HCT116 (cell line): Measurements from ENCODE around the gene MYO5C. TPM values are rescaled to one million over a fixed set of nuclear protein-coding genes. Genes with fewer than 3 reads are reported as not detected.

ENCODE experiments used
- ATAC-seq: fragments of 200-7000 bp; cut with Tn5 transposase; 2 replicates; pipeline ENCODE4 v1.9.1; 2020; ENCODE audit warnings: mild to moderate bottlenecking, moderate library complexity
- BruUV-seq: library from RNA; stranded (reverse); fragments of 400-500 nt; replicated peaks from 2 replicates; lab custom pipeline; 2021; lab: Mats Ljungman, UMichigan
- CTCF ChIA-PET: fragments of 300-600 bp; sonication (Branson Sonifier 250); formaldehyde crosslinking; loops from one replicate; lab custom pipeline; 2021; ENCODE audit warnings: antibody characterized with exemption; lab: Charles Lee
- POLR2A ChIA-PET: fragments of 300-600, 350-600 bp; sonication (Branson Sonifier 250); formaldehyde crosslinking; loops from one replicate; lab custom pipeline; 2021; ENCODE audit warnings: antibody characterized with exemption; lab: Charles Lee
- RAD21 ChIA-PET, 2 experiments: fragments of 300-600 bp; sonication (Branson Sonifier 250); formaldehyde crosslinking; loops; one replicate each; lab custom pipeline; 2023; ENCODE audit warnings: low total read pairs in 2 of 2; ENCODE audit not compliant: uncharacterized antibody in 2 of 2, unreplicated experiment in 2 of 2, low non-redundant PET in 1 of 2; lab: Charles Lee
- DNase-seq: peaks from one replicate; pipeline ENCODE4 v3.0.0-alpha.2; 2010; ENCODE audit warnings: low read depth, low spot score
- H2AFZ ChIP-seq: fragments of 200-600 bp; shearing (Covaris generic), sonication (generic); 2 replicates; pipeline ENCODE4 v1.6.1; 2017; ENCODE audit warnings: low read depth, mixed run types, mixed read lengths, antibody characterized with exemption, low read length; ENCODE audit not compliant: poor library complexity, severe bottlenecking
- H3K27ac ChIP-seq: 2 replicates; pipeline ENCODE4 v1.5.1; 2012; ENCODE audit warnings: low read depth, low read length
- H3K27me3 ChIP-seq: fragments of 200-600 bp; sonication (generic); 2 replicates; pipeline ENCODE4 v1.6.1; 2016; ENCODE audit warnings: mixed run types, low read length, mixed read lengths; ENCODE audit not compliant: insufficient read depth
- H3K36me3 ChIP-seq, 2 experiments: fragments of 200-500 bp in 1 of 2; fragments of 200-600 bp in 1 of 2; sonication (Bioruptor generic) in 1 of 2; sonication (generic) in 1 of 2; 2 replicates each; pipeline versions ENCODE4 v1.5.1 to v1.6.1; 2014 to 2016; ENCODE audit warnings: low read length in 2 of 2, inconsistent platforms in 1 of 2, mixed read lengths in 1 of 2, mixed run types in 1 of 2; ENCODE audit not compliant: insufficient read depth in 2 of 2, control insufficient read depth in 1 of 2
- H3K4me1 ChIP-seq, 2 experiments: fragments of 200-600 bp in 1 of 2; sonication (generic) in 1 of 2; 2 replicates each; pipeline versions ENCODE4 v1.5.1 to v1.6.1; 2012 to 2017; ENCODE audit warnings: low read length in 2 of 2, inconsistent platforms in 1 of 2, mild to moderate bottlenecking in 1 of 2, mixed read lengths in 1 of 2, mixed run types in 1 of 2, moderate library complexity in 1 of 2; ENCODE audit not compliant: insufficient read depth in 2 of 2, control insufficient read depth in 1 of 2
- H3K4me2 ChIP-seq: fragments of 200-600 bp; sonication (generic); 2 replicates; pipeline ENCODE4 v1.6.1; 2017; ENCODE audit warnings: mixed run types, low read length, mixed read lengths
- H3K4me3 ChIP-seq, 2 experiments: fragments of 200-600 bp in 1 of 2; sonication (generic) in 1 of 2; replicated peaks in 1 of 2; 2 replicates each; pipeline ENCODE4 v1.5.1; 2011 to 2016; ENCODE audit warnings: low read length in 2 of 2, control low read depth in 1 of 2, low read depth in 1 of 2, mild to moderate bottlenecking in 1 of 2, mixed read lengths in 1 of 2, mixed run types in 1 of 2
- H3K79me2 ChIP-seq: fragments of 200-600 bp; sonication (generic); 2 replicates; pipeline ENCODE4 v1.6.1; 2017; ENCODE audit warnings: mild to moderate bottlenecking, mixed run types, low read length, moderate library complexity, mixed read lengths; ENCODE audit not compliant: insufficient read depth
- H3K9ac ChIP-seq: fragments of 200-600 bp; sonication (generic); 2 replicates; pipeline ENCODE4 v1.6.1; 2016; ENCODE audit warnings: low read length, mixed read lengths
- H3K9me2 ChIP-seq: fragments of 200-600 bp; sonication (generic), shearing (Covaris generic); 2 replicates; pipeline ENCODE4 v1.6.1; 2017; ENCODE audit warnings: mixed run types, mild to moderate bottlenecking, moderate library complexity; ENCODE audit not compliant: insufficient read depth
- H3K9me3 ChIP-seq, 2 experiments: fragments of 200-500 bp in 1 of 2; fragments of 200-600 bp in 1 of 2; sonication (Bioruptor generic) in 1 of 2; sonication (generic) in 1 of 2; 2 replicates each; pipeline ENCODE4 v1.6.1; 2014 to 2017; ENCODE audit warnings: low read length in 2 of 2, mixed read lengths in 2 of 2, inconsistent platforms in 1 of 2, low read depth in 1 of 2, mild to moderate bottlenecking in 1 of 2, mixed run types in 1 of 2, moderate library complexity in 1 of 2; ENCODE audit not compliant: control insufficient read depth in 1 of 2, insufficient read depth in 1 of 2
- H4K20me1 ChIP-seq: fragments of 200-600 bp; sonication (generic), shearing (Covaris generic); 2 replicates; pipeline ENCODE4 v1.6.1; 2017; ENCODE audit warnings: mixed run types, mild to moderate bottlenecking, moderate library complexity; ENCODE audit not compliant: insufficient read depth
- EGR1 ChIP-seq: IDR thresholded peaks from 2 replicates; pipeline ENCODE4 v1.6.1; 2012; ENCODE audit warnings: low read depth
- ELF1 ChIP-seq: IDR thresholded peaks from 2 replicates; pipeline ENCODE4 v1.6.1; 2012; ENCODE audit warnings: low read depth, borderline replicate concordance
- EZH2 ChIP-seq: fragments of 200-600 bp; sonication (generic); IDR thresholded peaks from 2 replicates; pipeline ENCODE4 v1.6.1; 2017; ENCODE audit warnings: antibody characterized with exemption, mixed run types
- EZH2phosphoT487 ChIP-seq: fragments of 200-600 bp; IDR thresholded peaks from 2 replicates; pipeline ENCODE4 v1.6.1; 2018; ENCODE audit warnings: antibody characterized with exemption, borderline replicate concordance
- POLR2A ChIP-seq: IDR thresholded peaks from 2 replicates; pipeline ENCODE4 v1.7.0; 2011; ENCODE audit warnings: borderline replicate concordance; ENCODE audit not compliant: insufficient read depth, insufficient read length; ENCODE audit errors: extremely low read depth
- POLR2AphosphoS5 ChIP-seq: IDR thresholded peaks from 2 replicates; pipeline ENCODE4 v1.6.1; 2011; ENCODE audit warnings: mild to moderate bottlenecking, low read depth, low read length, moderate library complexity
- SIN3A ChIP-seq: IDR thresholded peaks from 2 replicates; pipeline ENCODE4 v1.6.1; 2012; ENCODE audit warnings: low read depth
- TCF7L2 ChIP-seq: IDR thresholded peaks from 2 replicates; pipeline ENCODE4 v1.7.0; 2011; ENCODE audit warnings: borderline replicate concordance, inconsistent platforms; ENCODE audit not compliant: insufficient read depth, insufficient read length; ENCODE audit errors: extremely low read depth
- YY1 ChIP-seq: IDR thresholded peaks from 2 replicates; pipeline ENCODE4 v1.6.1; 2011; ENCODE audit warnings: low read length, low read depth, moderate library complexity, mild to moderate bottlenecking; ENCODE audit not compliant: insufficient replicate concordance; ENCODE audit errors: extremely low read depth
- ZFX ChIP-seq: fragments of 450-650 bp; IDR thresholded peaks from 2 replicates; pipeline ENCODE4 v1.6.1; 2017
- ZNF274 ChIP-seq: fragments of 200-500 bp; sonication (Bioruptor generic); IDR thresholded peaks from 2 replicates; pipeline ENCODE4 v1.6.1; 2014; ENCODE audit warnings: mild to moderate bottlenecking, low read depth, low read length, inconsistent platforms
- intact Hi-C: fragments of 100-400 bp; cut with micrococcal nuclease; formaldehyde crosslinking; loops from 2 replicates; pipeline ENCODE4 v1.10.0; 2022
- total RNA-seq: library from RNA; stranded (reverse); gene quantifications from one replicate; pipeline ENCODE4 v1.2.1, GENCODE V29; 2021; ENCODE audit not compliant: unreplicated experiment
- TF ChIP-seq, protein P1 (sequence below): IDR thresholded peaks from 2 replicates; pipeline ENCODE4 v1.6.1; 2012; ENCODE audit warnings: low read depth
- TF ChIP-seq, protein P2 (sequence below), 3 experiments: fragments of 200-600 bp in 1 of 3; sonication (generic) in 1 of 3; IDR thresholded peaks in 2 of 3; conservative IDR thresholded peaks in 1 of 3; 2 replicates each; pipeline ENCODE4 v1.5.1; 2012 to 2017; ENCODE audit warnings: low read depth in 2 of 3, low read length in 2 of 3, antibody characterized with exemption in 1 of 3, borderline replicate concordance in 1 of 3, control low read depth in 1 of 3, mild to moderate bottlenecking in 1 of 3, mixed read lengths in 1 of 3, mixed run types in 1 of 3, moderate library complexity in 1 of 3; ENCODE audit not compliant: insufficient read depth in 1 of 3
- TF ChIP-seq, protein P3 (sequence below): IDR thresholded peaks from 2 replicates; pipeline ENCODE4 v1.6.1; 2012

MYO5C gene
- total RNA-seq, 1 experiment from 2014 or later: 34.0 TPM

DNA sequence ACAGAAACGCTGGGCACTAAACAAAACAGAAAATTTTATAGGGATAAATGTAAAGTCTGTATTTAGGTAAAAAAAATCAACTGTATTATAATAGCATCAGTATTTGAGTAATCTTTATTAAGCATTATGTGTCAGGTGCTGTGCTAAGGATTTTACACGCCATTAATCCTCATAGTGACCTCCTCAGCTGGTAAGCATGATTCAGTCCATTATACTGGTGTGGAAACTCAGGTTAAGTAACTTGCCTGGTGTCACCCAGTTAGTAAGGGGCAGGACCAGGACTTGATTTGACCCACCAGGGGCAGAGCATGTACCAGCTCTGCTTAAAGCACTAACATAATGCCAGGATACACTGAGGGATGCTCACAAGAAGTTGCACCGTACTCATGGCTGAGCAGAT lies 4.8 kb downstream of the MYO5C start (continued):
- TF ChIP-seq, protein P1, sequence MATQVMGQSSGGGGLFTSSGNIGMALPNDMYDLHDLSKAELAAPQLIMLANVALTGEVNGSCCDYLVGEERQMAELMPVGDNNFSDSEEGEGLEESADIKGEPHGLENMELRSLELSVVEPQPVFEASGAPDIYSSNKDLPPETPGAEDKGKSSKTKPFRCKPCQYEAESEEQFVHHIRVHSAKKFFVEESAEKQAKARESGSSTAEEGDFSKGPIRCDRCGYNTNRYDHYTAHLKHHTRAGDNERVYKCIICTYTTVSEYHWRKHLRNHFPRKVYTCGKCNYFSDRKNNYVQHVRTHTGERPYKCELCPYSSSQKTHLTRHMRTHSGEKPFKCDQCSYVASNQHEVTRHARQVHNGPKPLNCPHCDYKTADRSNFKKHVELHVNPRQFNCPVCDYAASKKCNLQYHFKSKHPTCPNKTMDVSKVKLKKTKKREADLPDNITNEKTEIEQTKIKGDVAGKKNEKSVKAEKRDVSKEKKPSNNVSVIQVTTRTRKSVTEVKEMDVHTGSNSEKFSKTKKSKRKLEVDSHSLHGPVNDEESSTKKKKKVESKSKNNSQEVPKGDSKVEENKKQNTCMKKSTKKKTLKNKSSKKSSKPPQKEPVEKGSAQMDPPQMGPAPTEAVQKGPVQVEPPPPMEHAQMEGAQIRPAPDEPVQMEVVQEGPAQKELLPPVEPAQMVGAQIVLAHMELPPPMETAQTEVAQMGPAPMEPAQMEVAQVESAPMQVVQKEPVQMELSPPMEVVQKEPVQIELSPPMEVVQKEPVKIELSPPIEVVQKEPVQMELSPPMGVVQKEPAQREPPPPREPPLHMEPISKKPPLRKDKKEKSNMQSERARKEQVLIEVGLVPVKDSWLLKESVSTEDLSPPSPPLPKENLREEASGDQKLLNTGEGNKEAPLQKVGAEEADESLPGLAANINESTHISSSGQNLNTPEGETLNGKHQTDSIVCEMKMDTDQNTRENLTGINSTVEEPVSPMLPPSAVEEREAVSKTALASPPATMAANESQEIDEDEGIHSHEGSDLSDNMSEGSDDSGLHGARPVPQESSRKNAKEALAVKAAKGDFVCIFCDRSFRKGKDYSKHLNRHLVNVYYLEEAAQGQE: no peak
- TF ChIP-seq, protein P2, sequence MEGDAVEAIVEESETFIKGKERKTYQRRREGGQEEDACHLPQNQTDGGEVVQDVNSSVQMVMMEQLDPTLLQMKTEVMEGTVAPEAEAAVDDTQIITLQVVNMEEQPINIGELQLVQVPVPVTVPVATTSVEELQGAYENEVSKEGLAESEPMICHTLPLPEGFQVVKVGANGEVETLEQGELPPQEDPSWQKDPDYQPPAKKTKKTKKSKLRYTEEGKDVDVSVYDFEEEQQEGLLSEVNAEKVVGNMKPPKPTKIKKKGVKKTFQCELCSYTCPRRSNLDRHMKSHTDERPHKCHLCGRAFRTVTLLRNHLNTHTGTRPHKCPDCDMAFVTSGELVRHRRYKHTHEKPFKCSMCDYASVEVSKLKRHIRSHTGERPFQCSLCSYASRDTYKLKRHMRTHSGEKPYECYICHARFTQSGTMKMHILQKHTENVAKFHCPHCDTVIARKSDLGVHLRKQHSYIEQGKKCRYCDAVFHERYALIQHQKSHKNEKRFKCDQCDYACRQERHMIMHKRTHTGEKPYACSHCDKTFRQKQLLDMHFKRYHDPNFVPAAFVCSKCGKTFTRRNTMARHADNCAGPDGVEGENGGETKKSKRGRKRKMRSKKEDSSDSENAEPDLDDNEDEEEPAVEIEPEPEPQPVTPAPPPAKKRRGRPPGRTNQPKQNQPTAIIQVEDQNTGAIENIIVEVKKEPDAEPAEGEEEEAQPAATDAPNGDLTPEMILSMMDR (IDR thresholded peaks at IDR 0.05 in 2 of 3, conservative IDR thresholded peaks at IDR 0.05 in 1 of 3; ENCODE audit: borderline replicate concordance in 1 of 3, insufficient read depth in 1 of 3, low read depth in 2 of 3, low read length in 2 of 3): no peak
- no peak for TF ChIP-seq POLR2A
- TF ChIP-seq ZFX: no peak
- TF ChIP-seq SIN3A: no peak
- TF ChIP-seq EGR1: no peak
- TF ChIP-seq EZH2: no peak

DNA sequence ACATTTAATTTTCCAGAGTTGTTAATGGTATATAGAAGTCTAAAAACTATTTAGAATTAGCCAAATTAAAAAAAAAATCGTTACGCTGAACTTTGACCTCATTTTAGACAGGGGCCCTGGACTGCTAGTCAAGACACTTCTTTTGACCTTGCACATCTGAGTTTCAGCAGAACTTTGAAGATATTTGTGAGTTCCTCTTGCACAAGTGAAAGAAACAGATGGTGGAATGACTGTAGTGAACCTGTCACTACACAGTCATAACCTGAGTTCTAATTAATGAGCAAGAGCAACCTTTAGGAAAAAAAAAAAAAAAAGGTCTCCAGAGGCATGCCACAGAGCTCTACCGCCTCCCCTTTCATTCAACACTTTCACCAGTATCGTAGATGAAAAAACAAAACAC lies 5.3 kb downstream of the MYO5C start:
- Histone ChIP-seq H3K9ac (no peak overlapping the region), H3K79me2 (peaks cover 77% of the 10 kb centered on the region), H3K9me3 (no peaks in the 10 kb centered on the region), H3K4me1 (peaks cover 5 to 19% of the 10 kb centered on the region in 2 experiments; a peak in 2 of 4 replicates), H3K27ac (no peak overlapping the region), H2AFZ (no peak overlapping the region), H3K9me2 (no peaks in the 10 kb centered on the region), H3K4me3 (no peak overlapping the region), H3K4me2 (no peak overlapping the region), H4K20me1 (no peaks in the 10 kb centered on the region), H3K36me3 (no peaks in the 10 kb centered on the region; a peak in 1 of 4 replicates), H3K27me3 (no peaks in the 10 kb centered on the region)
- no TSS peak for BruUV-seq
- ATAC-seq (no peak), DNase-seq (no peak)
- RAD21 ChIA-PET: no interaction called here
- TF ChIP-seq POLR2A (no peak), ELF1 (no peak), YY1 (no peak), EZH2phosphoT487 (no peak), ZNF274 (no peak), POLR2AphosphoS5 (no peak), ZFX (no peak), TCF7L2 (no peak)
- TF ChIP-seq, protein P3, sequence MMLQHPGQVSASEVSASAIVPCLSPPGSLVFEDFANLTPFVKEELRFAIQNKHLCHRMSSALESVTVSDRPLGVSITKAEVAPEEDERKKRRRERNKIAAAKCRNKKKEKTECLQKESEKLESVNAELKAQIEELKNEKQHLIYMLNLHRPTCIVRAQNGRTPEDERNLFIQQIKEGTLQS: no peak
- intact Hi-C loops: no loop called here
- CTCF ChIA-PET: no interaction called here
- POLR2A ChIA-PET: no interaction called here
